Liver (tissue), 9 donors: ENCODE measurements around the gene C4A. TPM values are rescaled to one million over a fixed set of nuclear protein-coding genes. Genes with fewer than 3 reads are reported as not detected.

Experiments used
- DNase-seq: peaks from one replicate; pipeline ENCODE4 v3.0.0-alpha.2; 2017; ENCODE audit warnings: low spot score
- H3K27ac ChIP-seq, 2 donors: one replicate each; pipeline ENCODE4 v1.7.0; 2013; ENCODE audit warnings: inconsistent platforms in 2 of 2, low read length in 2 of 2, control low read depth in 1 of 2, low read depth in 1 of 2, mild to moderate bottlenecking in 1 of 2
- H3K27me3 ChIP-seq, 4 donors: one replicate each; pipeline versions ENCODE4 v1.6.1 to v1.7.0; 2013; ENCODE audit warnings: low read length in 3 of 4, inconsistent platforms in 1 of 4, mild to moderate bottlenecking in 1 of 4, moderate library complexity in 1 of 4; ENCODE audit not compliant: control insufficient read depth in 4 of 4, insufficient read depth in 4 of 4
- H3K36me3 ChIP-seq, 4 donors: one replicate each; pipeline versions ENCODE4 v1.6.1 to v1.7.0; 2013; ENCODE audit warnings: low read length in 3 of 4, mild to moderate bottlenecking in 3 of 4, low read depth in 1 of 4, moderate library complexity in 1 of 4; ENCODE audit not compliant: control insufficient read depth in 4 of 4, insufficient read depth in 3 of 4
- H3K4me1 ChIP-seq, 4 donors: one replicate each; pipeline versions ENCODE4 v1.6.1 to v1.7.0; 2013; ENCODE audit warnings: low read length in 3 of 4, mild to moderate bottlenecking in 3 of 4, moderate library complexity in 1 of 4; ENCODE audit not compliant: control insufficient read depth in 4 of 4, insufficient read depth in 4 of 4
- H3K4me3 ChIP-seq, 3 donors: one replicate each; pipeline versions ENCODE4 v1.6.1 to v1.7.0; 2013; ENCODE audit warnings: low read length in 3 of 3, control low read depth in 1 of 3, low read depth in 1 of 3, mild to moderate bottlenecking in 1 of 3
- H3K9ac ChIP-seq, 2 donors: one replicate each; pipeline ENCODE4 v1.7.0; 2013; ENCODE audit warnings: low read length in 2 of 2, mild to moderate bottlenecking in 2 of 2, moderate library complexity in 2 of 2, control low read depth in 1 of 2, low read depth in 1 of 2
- H3K9me3 ChIP-seq, 4 donors: one replicate each; pipeline versions ENCODE4 v1.6.1 to v1.7.0; 2013; ENCODE audit warnings: low read length in 3 of 4; ENCODE audit not compliant: control insufficient read depth in 4 of 4
- EGR1 ChIP-seq, 2 donors: IDR thresholded peaks; 2 replicates each; pipeline ENCODE4 v1.6.1; 2016 to 2018; ENCODE audit warnings: antibody characterized with exemption in 2 of 2, low read depth in 2 of 2
- FOXA1 ChIP-seq: IDR thresholded peaks from 2 replicates; pipeline ENCODE4 v1.6.1; 2016; ENCODE audit warnings: antibody characterized with exemption
- FOXA2 ChIP-seq: IDR thresholded peaks from 2 replicates; pipeline ENCODE4 v1.6.1; 2016; ENCODE audit warnings: antibody characterized with exemption
- GABPA ChIP-seq, 2 donors: IDR thresholded peaks in 1 of 2; conservative IDR thresholded peaks in 1 of 2; 2 replicates each; pipeline ENCODE4 v1.6.1; 2016; ENCODE audit warnings: antibody characterized with exemption in 2 of 2, mild to moderate bottlenecking in 1 of 2, moderate library complexity in 1 of 2
- HNF4A ChIP-seq, 2 donors: conservative IDR thresholded peaks; 2 replicates each; pipeline ENCODE4 v1.6.1; 2016; ENCODE audit warnings: antibody characterized with exemption in 2 of 2, mild to moderate bottlenecking in 2 of 2
- HNF4G ChIP-seq: IDR thresholded peaks from 2 replicates; pipeline ENCODE4 v1.6.1; 2016; ENCODE audit warnings: antibody characterized with exemption
- NR2F2 ChIP-seq: IDR thresholded peaks from 2 replicates; pipeline ENCODE4 v1.6.1; 2016; ENCODE audit warnings: antibody characterized with exemption
- RAD21 ChIP-seq, 2 donors: IDR thresholded peaks; 2 replicates each; pipeline ENCODE4 v1.6.1; 2016; ENCODE audit warnings: antibody characterized with exemption in 2 of 2, mild to moderate bottlenecking in 2 of 2
- RXRA ChIP-seq, 2 donors: IDR thresholded peaks; 2 replicates each; pipeline ENCODE4 v1.6.1; 2017 to 2018; ENCODE audit warnings: antibody characterized with exemption in 2 of 2, mild to moderate bottlenecking in 1 of 2
- TAF1 ChIP-seq: conservative IDR thresholded peaks from 2 replicates; pipeline ENCODE4 v1.6.1; 2016; ENCODE audit warnings: antibody characterized with exemption, mild to moderate bottlenecking
- YY1 ChIP-seq: IDR thresholded peaks from 2 replicates; pipeline ENCODE4 v1.6.1; 2016; ENCODE audit warnings: antibody characterized with exemption, mild to moderate bottlenecking
- WGBS: extraction: QIAGEN DNeasy Blood & Tissue Kit; methylation state at CpG from one replicate; pipeline ENCODE4 v1.1.7; 2013; 5-methylcytosine and 5-hydroxymethylcytosine counted together
- polyA plus RNA-seq, 2 donors: library from polyadenylated mRNA; stranded (reverse) in 1 of 2; unstranded in 1 of 2; fragments of 200-250 nt in 1 of 2; fragments of >200 nt in 1 of 2; fragmentation: Nextera tagmentation in 1 of 2; extraction: Ambion mirVana in 1 of 2; gene quantifications; one replicate each; pipeline versions ENCODE4 v1.2.1 to v1.2.3, GENCODE V29; 2013 to 2015
- total RNA-seq, 2 donors: library from RNA; depleted of rRNA; stranded (reverse); fragments of >200 nt; gene quantifications; one replicate each; pipeline ENCODE4 v1.2.3, GENCODE V29; 2014
- TF ChIP-seq, protein P1 (sequence below): IDR thresholded peaks from 2 replicates; pipeline ENCODE4 v1.6.1; 2016; ENCODE audit warnings: antibody characterized with exemption
- TF ChIP-seq, protein P2 (sequence below): IDR thresholded peaks from 2 replicates; pipeline ENCODE4 v1.6.1; 2016; ENCODE audit warnings: antibody characterized with exemption
- TF ChIP-seq, protein P3 (sequence below): fragments of 150-350 bp; IDR thresholded peaks from 2 replicates; pipeline ENCODE4 v1.5.1; 2017; ENCODE audit warnings: improper control_type of control experiment, low read depth, low read length; ENCODE audit not compliant: missing input control
- TF ChIP-seq, protein P4 (sequence below): IDR thresholded peaks from 2 replicates; pipeline ENCODE4 v1.6.1; 2016; ENCODE audit warnings: antibody characterized with exemption
- TF ChIP-seq, protein P5 (sequence below): IDR thresholded peaks from 2 replicates; pipeline ENCODE4 v1.6.1; 2016; ENCODE audit warnings: antibody characterized with exemption, mild to moderate bottlenecking
- donor health status: healthy.
- donor health status: healthy.
- donor health status: healthy.
- donor health status: healthy.
- donor health status: healthy.

The C4A gene
- total and polyA plus RNA-seq, 4 donors: 410 to 2,903 (median 1,534) TPM

DNA sequence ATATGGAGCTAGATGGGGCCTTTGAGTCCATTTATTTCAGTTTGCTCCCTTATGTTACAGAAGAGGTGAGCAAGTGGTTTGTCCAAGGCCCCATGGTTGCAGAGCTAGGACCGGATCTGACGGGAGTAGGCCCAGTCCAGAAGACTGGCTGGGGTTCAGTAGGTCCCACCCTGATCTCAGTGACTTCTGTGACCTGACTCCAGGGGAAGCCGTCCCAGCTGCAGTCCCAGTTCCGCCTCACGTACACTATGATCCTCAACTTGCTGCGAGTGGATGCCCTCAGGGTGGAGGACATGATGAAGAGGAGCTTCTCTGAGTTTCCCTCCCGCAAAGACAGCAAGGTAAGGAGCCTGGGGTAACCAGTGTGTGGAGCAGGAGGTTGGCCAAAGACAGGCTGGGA is 15.4 kb upstream of the C4A start:
- no peak for DNase-seq
- WGBS: 93% methylated on average over 7 of the region's 7 CpGs

More for the DNA sequence above, 15.4 kb upstream of the C4A start:
- no peaks in the 10 kb centered on the region for H3K27me3 ChIP-seq
- H3K36me3 ChIP-seq: peaks cover 23 to 73% (median 51%) of the 10 kb centered on the region in 4 donors
- H3K9me3 ChIP-seq: no peaks in the 10 kb centered on the region
- no peak overlapping the region for H3K9ac ChIP-seq
- TF ChIP-seq YY1 (no peak), NR2F2 (no peak), TAF1 (no peak), HNF4A (conservative IDR thresholded peaks at IDR 0.05) (no peak), RXRA (IDR thresholded peaks at IDR 0.05) (no peak), HNF4G (no peak), GABPA (IDR thresholded peaks at IDR 0.05 in 1 of 2, conservative IDR thresholded peaks at IDR 0.05 in 1 of 2) (no peak), EGR1 (IDR thresholded peaks at IDR 0.05; ENCODE audit: low read depth in 2 of 2) (no peak), FOXA1 (no peak), RAD21 (IDR thresholded peaks at IDR 0.05) (no peak), FOXA2 (no peak)
- TF ChIP-seq, protein P1, sequence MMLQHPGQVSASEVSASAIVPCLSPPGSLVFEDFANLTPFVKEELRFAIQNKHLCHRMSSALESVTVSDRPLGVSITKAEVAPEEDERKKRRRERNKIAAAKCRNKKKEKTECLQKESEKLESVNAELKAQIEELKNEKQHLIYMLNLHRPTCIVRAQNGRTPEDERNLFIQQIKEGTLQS: no peak
- TF ChIP-seq, protein P2, sequence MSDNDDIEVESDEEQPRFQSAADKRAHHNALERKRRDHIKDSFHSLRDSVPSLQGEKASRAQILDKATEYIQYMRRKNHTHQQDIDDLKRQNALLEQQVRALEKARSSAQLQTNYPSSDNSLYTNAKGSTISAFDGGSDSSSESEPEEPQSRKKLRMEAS: no peak
- TF ChIP-seq, protein P3, sequence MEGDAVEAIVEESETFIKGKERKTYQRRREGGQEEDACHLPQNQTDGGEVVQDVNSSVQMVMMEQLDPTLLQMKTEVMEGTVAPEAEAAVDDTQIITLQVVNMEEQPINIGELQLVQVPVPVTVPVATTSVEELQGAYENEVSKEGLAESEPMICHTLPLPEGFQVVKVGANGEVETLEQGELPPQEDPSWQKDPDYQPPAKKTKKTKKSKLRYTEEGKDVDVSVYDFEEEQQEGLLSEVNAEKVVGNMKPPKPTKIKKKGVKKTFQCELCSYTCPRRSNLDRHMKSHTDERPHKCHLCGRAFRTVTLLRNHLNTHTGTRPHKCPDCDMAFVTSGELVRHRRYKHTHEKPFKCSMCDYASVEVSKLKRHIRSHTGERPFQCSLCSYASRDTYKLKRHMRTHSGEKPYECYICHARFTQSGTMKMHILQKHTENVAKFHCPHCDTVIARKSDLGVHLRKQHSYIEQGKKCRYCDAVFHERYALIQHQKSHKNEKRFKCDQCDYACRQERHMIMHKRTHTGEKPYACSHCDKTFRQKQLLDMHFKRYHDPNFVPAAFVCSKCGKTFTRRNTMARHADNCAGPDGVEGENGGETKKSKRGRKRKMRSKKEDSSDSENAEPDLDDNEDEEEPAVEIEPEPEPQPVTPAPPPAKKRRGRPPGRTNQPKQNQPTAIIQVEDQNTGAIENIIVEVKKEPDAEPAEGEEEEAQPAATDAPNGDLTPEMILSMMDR: no peak
- TF ChIP-seq, protein P4, sequence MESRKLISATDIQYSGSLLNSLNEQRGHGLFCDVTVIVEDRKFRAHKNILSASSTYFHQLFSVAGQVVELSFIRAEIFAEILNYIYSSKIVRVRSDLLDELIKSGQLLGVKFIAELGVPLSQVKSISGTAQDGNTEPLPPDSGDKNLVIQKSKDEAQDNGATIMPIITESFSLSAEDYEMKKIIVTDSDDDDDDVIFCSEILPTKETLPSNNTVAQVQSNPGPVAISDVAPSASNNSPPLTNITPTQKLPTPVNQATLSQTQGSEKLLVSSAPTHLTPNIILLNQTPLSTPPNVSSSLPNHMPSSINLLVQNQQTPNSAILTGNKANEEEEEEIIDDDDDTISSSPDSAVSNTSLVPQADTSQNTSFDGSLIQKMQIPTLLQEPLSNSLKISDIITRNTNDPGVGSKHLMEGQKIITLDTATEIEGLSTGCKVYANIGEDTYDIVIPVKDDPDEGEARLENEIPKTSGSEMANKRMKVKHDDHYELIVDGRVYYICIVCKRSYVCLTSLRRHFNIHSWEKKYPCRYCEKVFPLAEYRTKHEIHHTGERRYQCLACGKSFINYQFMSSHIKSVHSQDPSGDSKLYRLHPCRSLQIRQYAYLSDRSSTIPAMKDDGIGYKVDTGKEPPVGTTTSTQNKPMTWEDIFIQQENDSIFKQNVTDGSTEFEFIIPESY: no peak
- TF ChIP-seq, protein P5, sequence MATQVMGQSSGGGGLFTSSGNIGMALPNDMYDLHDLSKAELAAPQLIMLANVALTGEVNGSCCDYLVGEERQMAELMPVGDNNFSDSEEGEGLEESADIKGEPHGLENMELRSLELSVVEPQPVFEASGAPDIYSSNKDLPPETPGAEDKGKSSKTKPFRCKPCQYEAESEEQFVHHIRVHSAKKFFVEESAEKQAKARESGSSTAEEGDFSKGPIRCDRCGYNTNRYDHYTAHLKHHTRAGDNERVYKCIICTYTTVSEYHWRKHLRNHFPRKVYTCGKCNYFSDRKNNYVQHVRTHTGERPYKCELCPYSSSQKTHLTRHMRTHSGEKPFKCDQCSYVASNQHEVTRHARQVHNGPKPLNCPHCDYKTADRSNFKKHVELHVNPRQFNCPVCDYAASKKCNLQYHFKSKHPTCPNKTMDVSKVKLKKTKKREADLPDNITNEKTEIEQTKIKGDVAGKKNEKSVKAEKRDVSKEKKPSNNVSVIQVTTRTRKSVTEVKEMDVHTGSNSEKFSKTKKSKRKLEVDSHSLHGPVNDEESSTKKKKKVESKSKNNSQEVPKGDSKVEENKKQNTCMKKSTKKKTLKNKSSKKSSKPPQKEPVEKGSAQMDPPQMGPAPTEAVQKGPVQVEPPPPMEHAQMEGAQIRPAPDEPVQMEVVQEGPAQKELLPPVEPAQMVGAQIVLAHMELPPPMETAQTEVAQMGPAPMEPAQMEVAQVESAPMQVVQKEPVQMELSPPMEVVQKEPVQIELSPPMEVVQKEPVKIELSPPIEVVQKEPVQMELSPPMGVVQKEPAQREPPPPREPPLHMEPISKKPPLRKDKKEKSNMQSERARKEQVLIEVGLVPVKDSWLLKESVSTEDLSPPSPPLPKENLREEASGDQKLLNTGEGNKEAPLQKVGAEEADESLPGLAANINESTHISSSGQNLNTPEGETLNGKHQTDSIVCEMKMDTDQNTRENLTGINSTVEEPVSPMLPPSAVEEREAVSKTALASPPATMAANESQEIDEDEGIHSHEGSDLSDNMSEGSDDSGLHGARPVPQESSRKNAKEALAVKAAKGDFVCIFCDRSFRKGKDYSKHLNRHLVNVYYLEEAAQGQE: no peak
- H3K27ac ChIP-seq: no peak overlapping the region
- H3K4me3 ChIP-seq: no peak overlapping the region
- H3K4me1 ChIP-seq: peaks cover 4 to 40% (median 25%) of the 10 kb centered on the region in 4 donors
